ENCODE measurements around the gene CDC37L1.

DNA sequence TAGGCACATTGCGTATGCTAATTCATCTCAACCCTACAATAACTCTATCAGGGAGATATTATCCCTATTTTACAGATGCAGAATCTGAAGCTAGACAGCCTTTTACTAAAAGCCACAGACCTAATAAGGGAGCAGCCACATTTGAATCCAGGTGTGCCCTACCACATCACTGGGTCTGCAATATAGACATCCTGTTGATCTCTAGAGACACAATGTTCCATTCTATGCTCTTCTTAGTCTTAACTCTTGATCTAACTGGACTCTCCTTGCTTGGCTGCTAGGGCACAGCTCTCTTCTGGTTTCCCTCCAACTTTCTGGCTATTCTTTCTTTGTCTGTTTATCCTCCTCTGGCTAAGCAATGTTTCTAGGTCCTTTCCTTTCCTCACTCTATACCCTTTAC lies 11.7 kb upstream of the CDC37L1 start:
- TF ChIP-seq POLR2A (IDR thresholded peaks at IDR 0.05), result no peak
- TF ChIP-seq, protein P1, sequence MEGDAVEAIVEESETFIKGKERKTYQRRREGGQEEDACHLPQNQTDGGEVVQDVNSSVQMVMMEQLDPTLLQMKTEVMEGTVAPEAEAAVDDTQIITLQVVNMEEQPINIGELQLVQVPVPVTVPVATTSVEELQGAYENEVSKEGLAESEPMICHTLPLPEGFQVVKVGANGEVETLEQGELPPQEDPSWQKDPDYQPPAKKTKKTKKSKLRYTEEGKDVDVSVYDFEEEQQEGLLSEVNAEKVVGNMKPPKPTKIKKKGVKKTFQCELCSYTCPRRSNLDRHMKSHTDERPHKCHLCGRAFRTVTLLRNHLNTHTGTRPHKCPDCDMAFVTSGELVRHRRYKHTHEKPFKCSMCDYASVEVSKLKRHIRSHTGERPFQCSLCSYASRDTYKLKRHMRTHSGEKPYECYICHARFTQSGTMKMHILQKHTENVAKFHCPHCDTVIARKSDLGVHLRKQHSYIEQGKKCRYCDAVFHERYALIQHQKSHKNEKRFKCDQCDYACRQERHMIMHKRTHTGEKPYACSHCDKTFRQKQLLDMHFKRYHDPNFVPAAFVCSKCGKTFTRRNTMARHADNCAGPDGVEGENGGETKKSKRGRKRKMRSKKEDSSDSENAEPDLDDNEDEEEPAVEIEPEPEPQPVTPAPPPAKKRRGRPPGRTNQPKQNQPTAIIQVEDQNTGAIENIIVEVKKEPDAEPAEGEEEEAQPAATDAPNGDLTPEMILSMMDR (IDR thresholded peaks at IDR 0.05), result no peak
